Measurements from ENCODE around the gene DCAF17. TPM values are rescaled to one million over a fixed set of nuclear protein-coding genes. Genes with fewer than 3 reads are reported as not detected.

DCAF17 gene
- total RNA-seq, 1 donor from 2014 or later: 11.3 TPM

DNA sequence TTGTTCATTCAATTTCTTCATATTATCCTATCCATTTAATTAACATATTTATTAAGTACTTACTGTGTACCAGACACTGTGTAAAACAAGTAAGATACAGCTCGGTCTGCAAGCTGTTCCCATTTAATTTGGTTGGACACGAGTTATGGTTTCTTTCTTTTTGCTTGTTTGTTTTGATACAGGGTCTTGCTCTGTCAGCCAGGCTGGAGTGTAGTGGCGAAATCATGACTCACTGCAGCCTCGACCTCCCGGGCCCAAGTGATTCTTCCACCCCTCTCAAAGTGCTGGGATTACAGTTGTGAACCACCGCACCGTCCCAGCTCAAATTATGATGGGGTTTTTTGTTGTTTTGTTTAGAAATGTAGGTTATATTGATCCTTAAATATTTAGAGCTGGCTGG, 97.3 kb downstream of the DCAF17 start:
- no peaks in the 10 kb centered on the region for H3K27me3 ChIP-seq
- DNase-seq (no peak), ATAC-seq (no peak)
- TF ChIP-seq, protein P1, sequence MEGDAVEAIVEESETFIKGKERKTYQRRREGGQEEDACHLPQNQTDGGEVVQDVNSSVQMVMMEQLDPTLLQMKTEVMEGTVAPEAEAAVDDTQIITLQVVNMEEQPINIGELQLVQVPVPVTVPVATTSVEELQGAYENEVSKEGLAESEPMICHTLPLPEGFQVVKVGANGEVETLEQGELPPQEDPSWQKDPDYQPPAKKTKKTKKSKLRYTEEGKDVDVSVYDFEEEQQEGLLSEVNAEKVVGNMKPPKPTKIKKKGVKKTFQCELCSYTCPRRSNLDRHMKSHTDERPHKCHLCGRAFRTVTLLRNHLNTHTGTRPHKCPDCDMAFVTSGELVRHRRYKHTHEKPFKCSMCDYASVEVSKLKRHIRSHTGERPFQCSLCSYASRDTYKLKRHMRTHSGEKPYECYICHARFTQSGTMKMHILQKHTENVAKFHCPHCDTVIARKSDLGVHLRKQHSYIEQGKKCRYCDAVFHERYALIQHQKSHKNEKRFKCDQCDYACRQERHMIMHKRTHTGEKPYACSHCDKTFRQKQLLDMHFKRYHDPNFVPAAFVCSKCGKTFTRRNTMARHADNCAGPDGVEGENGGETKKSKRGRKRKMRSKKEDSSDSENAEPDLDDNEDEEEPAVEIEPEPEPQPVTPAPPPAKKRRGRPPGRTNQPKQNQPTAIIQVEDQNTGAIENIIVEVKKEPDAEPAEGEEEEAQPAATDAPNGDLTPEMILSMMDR (IDR thresholded peaks at IDR 0.05): no peak
- H3K4me1 ChIP-seq: peaks cover 20% of the 10 kb centered on the region
- no peak overlapping the region for H3K27ac ChIP-seq
- H3K36me3 ChIP-seq: no peaks in the 10 kb centered on the region
- no peaks in the 10 kb centered on the region for H3K9me3 ChIP-seq
- H3K4me3 ChIP-seq: no peak overlapping the region
- intact Hi-C loops (cut with DNase I): no loop called here

DNA sequence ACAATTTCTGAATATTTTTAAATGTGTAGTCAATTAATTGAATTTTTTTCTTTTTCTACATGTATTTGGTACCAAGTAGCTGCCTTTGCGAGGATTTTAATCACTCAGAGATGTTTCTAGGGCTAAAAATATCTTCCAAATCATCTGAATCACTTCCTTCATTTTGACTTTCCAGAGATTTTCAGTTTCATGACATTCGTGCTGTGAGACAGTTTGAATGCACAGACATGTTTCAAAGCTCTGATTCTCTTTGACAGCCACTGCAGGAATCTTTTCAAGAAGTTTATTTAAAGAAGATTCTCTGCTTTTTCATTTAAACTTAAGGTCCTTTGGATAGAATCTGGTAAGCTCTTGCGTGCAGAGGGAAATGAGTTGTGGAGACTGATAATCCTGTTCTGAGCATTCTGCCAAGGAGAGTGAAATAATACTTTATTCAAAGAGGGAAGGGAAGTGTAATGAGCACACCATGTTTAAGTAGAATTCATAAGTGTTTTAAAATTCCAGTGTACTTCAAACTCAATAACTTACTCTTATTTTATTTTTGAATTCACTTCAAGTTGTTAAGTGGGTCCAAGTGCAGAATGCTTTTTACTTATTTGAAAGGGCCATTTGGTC, 97.9 kb downstream of the DCAF17 start:
- Histone ChIP-seq H3K4me1 (peaks cover 20% of the 10 kb centered on the region), H3K4me3 (no peak overlapping the region), H3K9me3 (no peaks in the 10 kb centered on the region), H3K27ac (no peak overlapping the region), H3K27me3 (no peaks in the 10 kb centered on the region), H3K36me3 (no peaks in the 10 kb centered on the region)
- intact Hi-C loops (cut with DNase I): no loop called here
- no peak for DNase-seq
- ATAC-seq: peak; percentile 28
- TF ChIP-seq, protein P1 (IDR thresholded peaks at IDR 0.05): no peak

DNA sequence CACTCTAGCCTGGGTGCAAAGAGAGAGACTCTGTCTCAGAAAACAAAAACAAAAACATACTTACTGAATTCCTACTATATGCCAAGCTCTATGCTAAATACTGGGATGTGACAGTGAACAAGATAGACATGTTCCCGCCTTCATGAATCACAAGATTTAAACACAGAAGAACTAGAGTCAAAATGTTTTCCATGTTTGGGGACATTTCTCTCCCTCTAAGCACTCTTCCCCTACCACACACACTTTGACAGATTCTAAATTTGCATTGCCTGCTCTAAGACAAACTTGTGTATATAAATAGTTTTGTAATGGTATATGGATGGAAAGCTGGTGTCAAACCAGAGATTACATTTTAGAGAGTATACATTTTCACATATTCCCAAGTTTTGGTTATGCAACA, 99.3 kb downstream of the DCAF17 start:
- ATAC-seq: no peak
- intact Hi-C loops (cut with DNase I): no loop called here
- Histone ChIP-seq H3K27ac (no peak overlapping the region), H3K4me3 (no peak overlapping the region), H3K9me3 (no peaks in the 10 kb centered on the region), H3K36me3 (no peaks in the 10 kb centered on the region), H3K27me3 (no peaks in the 10 kb centered on the region), H3K4me1 (peaks cover 20% of the 10 kb centered on the region)
- TF ChIP-seq, protein P1 (IDR thresholded peaks at IDR 0.05): no peak
- DNase-seq: no peak

Other genes with a start within 250 kb of the DCAF17 start
- gene METTL8, start 236 bp upstream of the DCAF17 start, total RNA-seq: 18.2 TPM
- 313 TPM for gene CYBRD1, start 88.2 kb downstream of the DCAF17 start, total RNA-seq